ENCODE measurements around the gene SPINT2. TPM values are rescaled to one million over a fixed set of nuclear protein-coding genes. Genes with fewer than 3 reads are reported as not detected.
A peak's percentile ranks its signal among the peaks of the same experiment; 100 is the strongest.

The SPINT2 gene
- total RNA-seq, 3 donors from 2014 or later (not counting 1 experiment from before 2014, with no cell fraction given), result 2.7 to 13.7 (median 6.9) TPM

- Histone ChIP-seq H3K9me3 (ENCODE audit: control insufficient read depth, insufficient read depth, low read length) (no peaks in the 10 kb centered on the region), H3K36me3 (ENCODE audit: control insufficient read depth, insufficient read depth, low read length) (no peaks in the 10 kb centered on the region), H3K4me3 (ENCODE audit: low read length) (no peak overlapping the region), H3K27ac (ENCODE audit: low read length) (no peak overlapping the region), H3K27me3 (ENCODE audit: control insufficient read depth, insufficient read depth, low read length) (no peaks in the 10 kb centered on the region), H3K4me1 (ENCODE audit: control insufficient read depth, insufficient read depth, low read length) (peaks cover 18% of the 10 kb centered on the region)
- peaks cover 23 to 31% of the 10 kb centered on the region in 2 donors for H3K27me3 Mint-ChIP-seq (ENCODE audit: low read depth in 2 of 2)
- DNase-seq, result no peak
- 76% methylated on average over 12 of the region's 12 CpGs for WGBS (ENCODE audit: insufficient coverage)
- intact Hi-C loops (cut with micrococcal nuclease), result no loop called here
- H3K36me3 Mint-ChIP-seq, result no peaks in the 10 kb centered on the region
- ATAC-seq, result no peak
- no peak overlapping the region for H3K27ac Mint-ChIP-seq
- no peaks in the 10 kb centered on the region for H3K9me3 Mint-ChIP-seq
- no peak overlapping the region for H3K4me3 Mint-ChIP-seq
- peaks cover 12% of the 10 kb centered on the region in 2 donors for H3K4me1 Mint-ChIP-seq
- no peak for TF ChIP-seq CTCF (IDR thresholded peaks at IDR 0.05)
Observed at GRCh38 chr19:38267761-38268483, 3.5 kb downstream of the SPINT2 start.

- TF ChIP-seq CTCF (IDR thresholded peaks at IDR 0.05), result no peak
- no peak overlapping the region for H3K27ac Mint-ChIP-seq
- Histone ChIP-seq H3K4me3 (ENCODE audit: low read length) (no peak overlapping the region), H3K4me1 (ENCODE audit: control insufficient read depth, insufficient read depth, low read length) (peaks cover 17% of the 10 kb centered on the region), H3K27ac (ENCODE audit: low read length) (no peak overlapping the region), H3K27me3 (ENCODE audit: control insufficient read depth, insufficient read depth, low read length) (no peaks in the 10 kb centered on the region), H3K9me3 (ENCODE audit: control insufficient read depth, insufficient read depth, low read length) (no peaks in the 10 kb centered on the region), H3K36me3 (ENCODE audit: control insufficient read depth, insufficient read depth, low read length) (no peaks in the 10 kb centered on the region)
- no peaks in the 10 kb centered on the region for H3K36me3 Mint-ChIP-seq
- peaks cover 20 to 27% of the 10 kb centered on the region in 2 donors for H3K27me3 Mint-ChIP-seq (ENCODE audit: low read depth in 2 of 2)
- no peaks in the 10 kb centered on the region for H3K9me3 Mint-ChIP-seq
- DNase-seq (peak in 1 of 2 donors; percentile 20), ATAC-seq (no peak)
- peaks cover 11 to 12% of the 10 kb centered on the region in 2 donors for H3K4me1 Mint-ChIP-seq
- H3K4me3 Mint-ChIP-seq, result no peak overlapping the region
- intact Hi-C loops (cut with micrococcal nuclease), result no loop called here
- WGBS (ENCODE audit: insufficient coverage), result 64% methylated on average over 8 of the region's 8 CpGs
Observed at GRCh38 chr19:38268539-38268938, 4.2 kb downstream of the SPINT2 start.

- ATAC-seq, result no peak
- H3K4me3 ChIP-seq (ENCODE audit: low read length), result no peak overlapping the region
- DNase-seq, result no peak
- H3K36me3 ChIP-seq (ENCODE audit: control insufficient read depth, insufficient read depth, low read length), result no peaks in the 10 kb centered on the region
- Mint-ChIP-seq H3K9me3 (no peaks in the 10 kb centered on the region), H3K4me1 (no peaks in the 10 kb centered on the region), H3K27ac (no peak overlapping the region), H3K36me3 (no peaks in the 10 kb centered on the region), H3K27me3 (ENCODE audit: low read depth in 2 of 2) (peaks cover 6 to 14% of the 10 kb centered on the region in 2 donors), H3K4me3 (no peak overlapping the region)
- 94% methylated on average over 5 of the region's 5 CpGs for WGBS (ENCODE audit: insufficient coverage)
- H3K9me3 ChIP-seq (ENCODE audit: control insufficient read depth, insufficient read depth, low read length), result no peaks in the 10 kb centered on the region
- H3K27ac ChIP-seq (ENCODE audit: low read length), result no peak overlapping the region
- intact Hi-C loops (cut with micrococcal nuclease), result no loop called here
- no peaks in the 10 kb centered on the region for H3K27me3 ChIP-seq (ENCODE audit: control insufficient read depth, insufficient read depth, low read length)
- no peaks in the 10 kb centered on the region for H3K4me1 ChIP-seq (ENCODE audit: control insufficient read depth, insufficient read depth, low read length)
- TF ChIP-seq CTCF (IDR thresholded peaks at IDR 0.05), result no peak
Observed at GRCh38 chr19:38270587-38271167, 6.3 kb downstream of the SPINT2 start.

Measured in natural killer cell (primary cell).